HG03108 (cell line): Measurements from ENCODE around the gene LRRC52.

Source experiments
- ATAC-seq: cut with Tn5 transposase; IDR thresholded peaks from one replicate; pipeline ENCODE4 v1.9.1; 2021; ENCODE audit warnings: moderate library complexity; ENCODE audit not compliant: unreplicated experiment

The LRRC52 gene

GRCh38 chr1:165543532-165544438, at the start of gene LRRC52:
TSS of gene LRRC52 (plus strand) at chr1:165544000. CDS start at chr1:165544297, 297 bp downstream.
- no peak for ATAC-seq

- ATAC-seq = no peak
Measured at GRCh38 chr1:165494949-165495857, 48.6 kb upstream of the LRRC52 start.

GRCh38 chr1:165495858-165496205, 48.0 kb upstream of the LRRC52 start:
- ATAC-seq = no peak

GRCh38 chr1:165496501-165496900, 47.3 kb upstream of the LRRC52 start:
- no peak for ATAC-seq

DNA sequence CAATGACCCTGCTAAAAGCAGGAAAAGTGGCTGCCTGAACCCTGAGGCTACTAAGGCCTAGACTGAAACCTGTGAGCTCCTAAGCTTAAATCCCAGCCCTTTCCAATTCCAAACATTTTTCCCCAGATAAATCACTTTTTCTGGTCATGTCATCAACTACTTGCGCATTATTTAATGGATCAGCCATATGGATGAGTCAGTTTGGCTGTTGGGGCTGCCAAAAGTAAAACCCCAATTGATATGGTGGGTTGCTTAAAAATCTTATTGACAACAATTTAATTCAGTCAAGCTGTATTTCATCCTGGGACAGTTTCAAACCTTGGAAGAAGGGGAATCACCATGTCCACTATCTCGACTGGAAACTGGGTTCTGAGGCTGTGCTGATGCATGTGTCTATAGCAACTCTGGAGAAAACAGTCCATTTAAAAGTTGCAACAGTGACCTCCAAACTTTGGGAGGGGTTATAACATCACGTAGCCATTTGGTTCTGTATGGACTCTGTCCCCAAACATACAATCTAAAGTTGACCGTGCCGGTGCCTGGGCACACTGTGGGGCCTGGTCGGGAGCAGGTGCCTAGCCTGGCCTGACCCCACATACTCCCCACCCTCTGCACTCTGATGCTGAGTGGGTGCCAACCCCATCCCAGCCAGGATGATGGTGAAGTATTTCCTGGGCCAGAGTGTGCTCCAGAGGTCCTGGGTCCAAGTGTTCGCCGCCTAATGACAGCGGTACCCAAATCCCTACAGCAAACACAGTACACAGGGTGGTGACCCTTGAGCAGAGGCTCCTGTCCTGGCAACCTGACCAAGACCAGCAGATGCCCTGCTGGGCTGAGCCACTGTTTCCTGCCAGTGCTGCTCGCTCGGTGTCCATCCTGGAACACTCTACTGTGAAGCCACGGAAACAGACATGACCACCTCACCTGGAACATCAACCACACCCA, 46.5 kb upstream of the LRRC52 start:
- no peak for ATAC-seq

GRCh38 chr1:165501330-165501969, 42.4 kb upstream of the LRRC52 start:
- no peak for ATAC-seq

GRCh38 chr1:165501970-165502348, 41.8 kb upstream of the LRRC52 start:
- ATAC-seq = no peak

GRCh38 chr1:165507570-165507969, 36.2 kb upstream of the LRRC52 start:
- no peak for ATAC-seq

GRCh38 chr1:165508291-165508690, 35.5 kb upstream of the LRRC52 start:
- ATAC-seq = no peak

DNA sequence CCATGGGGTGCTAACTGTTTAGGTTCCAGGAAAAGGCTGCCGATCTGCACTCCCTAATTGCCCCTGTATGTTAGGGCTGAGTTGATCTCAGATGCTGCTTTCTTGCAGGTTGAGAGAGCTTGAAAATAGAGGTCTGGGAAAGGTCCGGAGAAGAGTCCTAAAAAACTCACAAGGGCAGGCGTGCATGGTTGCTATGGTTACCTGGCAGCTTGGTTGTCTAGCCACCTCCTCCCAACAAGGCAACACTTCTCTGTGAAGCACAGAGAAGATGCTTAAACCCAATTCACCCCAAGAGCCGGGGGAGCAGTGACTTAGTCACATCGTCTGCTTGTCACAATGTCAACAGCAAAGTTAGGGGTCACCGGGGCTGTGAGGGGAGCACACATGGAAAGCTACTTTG, 31.0 kb upstream of the LRRC52 start:
- ATAC-seq = no peak

DNA sequence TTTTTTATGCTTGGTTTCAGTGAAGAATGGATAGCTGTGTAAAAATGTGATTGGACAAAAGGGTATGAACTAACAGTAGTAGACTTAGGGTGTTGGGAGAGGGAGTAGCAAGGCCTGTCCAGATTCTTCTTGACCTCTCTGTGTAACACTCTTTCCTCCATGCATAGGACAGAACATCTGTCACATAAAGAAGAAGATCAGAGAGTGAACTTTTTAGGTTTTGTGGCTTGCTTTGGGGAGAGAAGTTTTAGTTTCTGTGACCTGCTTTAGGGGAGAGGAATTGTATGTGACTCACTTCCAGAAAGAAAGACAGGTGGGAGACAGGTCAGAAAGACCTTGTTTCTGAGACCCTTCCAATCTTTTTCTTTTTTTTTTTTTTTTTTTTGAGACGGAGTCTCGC, 27.3 kb upstream of the LRRC52 start:
- ATAC-seq = no peak

- ATAC-seq = no peak
Measured at GRCh38 chr1:165520646-165521045, 23.2 kb upstream of the LRRC52 start.

DNA sequence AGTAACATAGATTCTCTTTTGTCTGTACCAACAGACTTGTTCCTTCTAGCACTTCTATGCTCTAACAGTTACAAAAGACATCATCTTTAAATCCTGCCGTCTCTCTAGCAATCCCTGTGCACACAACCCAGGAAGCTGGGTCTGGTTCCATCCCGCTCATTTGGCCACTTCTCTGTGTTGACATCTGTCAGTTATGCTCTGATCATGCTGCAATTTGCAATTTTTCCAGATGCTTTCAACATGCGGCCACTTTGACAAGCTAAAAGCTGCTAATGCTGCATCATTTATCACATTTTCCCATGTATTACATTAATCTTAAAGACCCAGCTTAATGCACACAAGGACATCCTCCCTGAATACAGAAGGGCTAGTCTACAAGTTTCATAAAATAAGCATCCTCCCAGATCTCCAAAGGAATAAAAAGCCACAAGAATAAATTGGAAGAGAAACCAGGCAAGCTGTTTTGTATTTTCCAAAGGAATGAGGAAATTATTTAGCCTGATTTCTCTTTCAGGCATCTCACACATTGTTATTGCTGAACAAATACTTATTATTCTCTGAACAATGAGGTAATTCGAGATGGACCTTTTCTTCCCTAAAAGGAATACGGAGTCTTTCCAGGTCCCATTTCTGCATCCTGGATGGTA, 19.0 kb upstream of the LRRC52 start:
- ATAC-seq = no peak

DNA sequence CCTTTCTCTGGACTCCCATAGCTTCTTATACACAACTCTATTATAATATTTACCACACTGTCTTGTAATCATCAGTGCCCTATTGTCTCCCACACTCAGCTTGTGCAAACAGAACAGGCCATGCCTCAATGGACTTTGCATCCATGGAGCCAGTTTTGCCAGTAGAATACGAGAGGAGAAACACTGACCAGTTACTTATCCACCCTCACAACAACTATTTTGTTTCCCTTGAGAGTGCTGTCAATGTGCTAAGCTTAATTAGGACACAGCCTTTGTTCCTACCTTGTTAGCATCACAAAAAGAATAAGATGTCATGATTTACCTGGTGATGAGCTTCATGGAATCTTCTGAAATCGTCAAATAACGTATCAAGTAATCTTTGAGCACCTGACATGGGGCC, 18.1 kb upstream of the LRRC52 start:
- ATAC-seq = no peak

DNA sequence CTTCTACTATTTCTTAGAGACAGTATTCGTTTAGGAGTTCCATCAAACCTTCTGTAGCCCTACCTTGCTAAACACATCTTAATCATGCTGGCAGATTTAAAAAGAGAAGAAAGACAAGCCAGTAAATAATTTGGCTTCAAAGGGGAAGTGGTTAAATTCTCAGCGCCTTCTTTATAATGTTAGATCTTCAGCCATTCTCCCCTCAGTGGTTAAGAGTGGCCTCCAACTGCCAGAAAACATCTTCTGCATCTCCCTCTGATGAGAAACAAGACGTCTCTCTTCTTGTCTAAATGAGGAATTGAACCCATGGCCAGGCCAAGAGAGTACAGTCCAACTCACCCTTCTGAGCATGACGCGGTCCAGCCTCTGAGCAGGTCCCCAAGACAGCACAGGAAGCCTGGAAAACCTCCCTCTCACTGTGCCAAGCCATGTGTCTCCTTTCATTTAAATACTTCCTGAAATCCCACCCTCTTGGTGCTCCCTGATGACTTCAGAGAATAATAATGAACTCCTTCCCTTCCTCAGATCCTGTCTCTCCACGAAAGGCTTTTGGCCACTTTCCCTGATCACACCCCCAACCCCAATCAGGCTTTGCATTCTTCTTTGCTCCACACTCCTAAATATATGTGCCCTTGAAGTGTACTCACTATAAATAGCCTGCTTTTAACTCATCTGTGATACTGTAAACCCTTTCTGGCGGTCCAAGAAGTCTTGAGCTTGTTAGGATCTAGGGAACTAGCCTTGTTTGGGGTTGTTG, 16.4 kb upstream of the LRRC52 start:
- no peak for ATAC-seq

GRCh38 chr1:165531021-165531420, 12.8 kb upstream of the LRRC52 start:
- no peak for ATAC-seq

GRCh38 chr1:165532053-165532452, 11.7 kb upstream of the LRRC52 start:
- ATAC-seq = no peak

DNA sequence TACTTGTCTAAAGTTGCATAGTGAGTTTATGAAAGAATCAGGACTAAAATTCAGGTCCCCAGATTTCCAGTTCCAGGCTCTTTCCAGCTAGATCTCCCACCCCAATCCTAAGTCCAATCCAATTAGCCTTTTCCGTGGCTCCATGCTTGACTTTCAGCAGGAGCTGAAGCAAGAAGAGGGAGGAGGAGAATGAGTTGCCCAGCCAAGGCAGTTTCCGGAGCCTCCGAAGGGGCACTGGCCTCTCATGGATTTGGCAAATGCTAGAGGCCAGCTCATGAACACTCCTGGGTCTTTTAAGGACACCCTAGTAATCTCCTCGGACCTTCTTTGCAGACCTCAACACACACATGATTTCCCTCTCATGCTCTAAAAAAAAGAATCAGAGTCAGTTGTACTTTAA, 10.5 kb upstream of the LRRC52 start:
- no peak for ATAC-seq

- no peak for ATAC-seq
Measured at GRCh38 chr1:165536016-165536415, 7.8 kb upstream of the LRRC52 start.
